H9 (cell line): ENCODE results near the gene TRIM69. TPM values are rescaled to one million over a fixed set of nuclear protein-coding genes. Genes with fewer than 3 reads are reported as not detected.

Source experiments
- DNase-seq: peaks from one replicate; pipeline ENCODE4 v3.0.0-alpha.2; 2017
- H2AFZ ChIP-seq: one replicate; pipeline ENCODE4 v1.6.1; 2013; ENCODE audit warnings: mild to moderate bottlenecking, low read length, control low read depth, moderate library complexity
- H2AK5ac ChIP-seq: 2 replicates; pipeline ENCODE4 v1.6.1; 2013; ENCODE audit warnings: low read length, control low read depth, mixed read lengths; ENCODE audit not compliant: insufficient read length
- H2BK120ac ChIP-seq: one replicate; pipeline ENCODE4 v1.6.1; 2013; ENCODE audit warnings: low read depth, mild to moderate bottlenecking, low read length, control low read depth, inconsistent platforms; ENCODE audit not compliant: poor library complexity, severe bottlenecking
- H2BK12ac ChIP-seq: 2 replicates; pipeline ENCODE4 v1.6.1; 2013; ENCODE audit warnings: low read length, control low read depth, mixed read lengths, low read depth; ENCODE audit not compliant: insufficient read length
- H2BK15ac ChIP-seq: 2 replicates; pipeline ENCODE4 v1.6.1; 2013; ENCODE audit warnings: low read depth, low read length, control low read depth
- H2BK20ac ChIP-seq: one replicate; pipeline ENCODE4 v1.6.1; 2013; ENCODE audit warnings: low read depth, mild to moderate bottlenecking, low read length, control low read depth, inconsistent platforms; ENCODE audit not compliant: poor library complexity, severe bottlenecking
- H2BK5ac ChIP-seq: 2 replicates; pipeline ENCODE4 v1.6.1; 2013; ENCODE audit warnings: low read length, control low read depth, mixed read lengths; ENCODE audit not compliant: insufficient read length
- H3K14ac ChIP-seq: 2 replicates; pipeline ENCODE4 v1.6.1; 2013; ENCODE audit warnings: low read length, control low read depth; ENCODE audit not compliant: insufficient read depth
- H3K18ac ChIP-seq: 2 replicates; pipeline ENCODE4 v1.6.1; 2013; ENCODE audit warnings: low read depth, mild to moderate bottlenecking, mixed read lengths, low read length, control low read depth; ENCODE audit not compliant: insufficient read length
- H3K23ac ChIP-seq: 2 replicates; pipeline ENCODE4 v1.6.1; 2013; ENCODE audit warnings: low read length, control low read depth, mixed read lengths, low read depth; ENCODE audit not compliant: insufficient read length
- H3K23me2 ChIP-seq: 2 replicates; pipeline ENCODE4 v1.6.1; 2013; ENCODE audit warnings: low read depth, mild to moderate bottlenecking, mixed read lengths, low read length, control low read depth; ENCODE audit not compliant: insufficient read length, poor library complexity, severe bottlenecking
- H3K27ac ChIP-seq: 2 replicates; pipeline ENCODE4 v1.5.1; 2013; ENCODE audit warnings: low read length, control low read depth, mixed read lengths, low read depth; ENCODE audit not compliant: insufficient read length
- H3K27me3 ChIP-seq: 2 replicates; pipeline ENCODE4 v1.6.1; 2013; ENCODE audit warnings: low read length, control low read depth, inconsistent platforms; ENCODE audit not compliant: insufficient read depth
- H3K4ac ChIP-seq: 2 replicates; pipeline ENCODE4 v1.6.1; 2013; ENCODE audit warnings: low read depth, mild to moderate bottlenecking, control low read depth, inconsistent platforms, low read length, moderate library complexity
- H3K4me1 ChIP-seq: 2 replicates; pipeline ENCODE4 v1.6.1; 2013; ENCODE audit warnings: low read length, control low read depth, inconsistent platforms; ENCODE audit not compliant: insufficient read depth
- H3K4me2 ChIP-seq: 2 replicates; pipeline ENCODE4 v1.6.1; 2013; ENCODE audit warnings: low read length, control low read depth, mixed read lengths; ENCODE audit not compliant: insufficient read length, insufficient read depth
- H3K56ac ChIP-seq: 2 replicates; pipeline ENCODE4 v1.6.1; 2013; ENCODE audit warnings: low read depth, mild to moderate bottlenecking, mixed read lengths, low read length, control low read depth; ENCODE audit not compliant: insufficient read length
- H3K79me1 ChIP-seq: 2 replicates; pipeline ENCODE4 v1.6.1; 2013; ENCODE audit warnings: low read depth, mild to moderate bottlenecking, moderate library complexity, low read length, control low read depth, inconsistent platforms; ENCODE audit not compliant: insufficient read depth, poor library complexity, severe bottlenecking
- H3K79me2 ChIP-seq: 2 replicates; pipeline ENCODE4 v1.6.1; 2013; ENCODE audit warnings: low read length, control low read depth, inconsistent platforms; ENCODE audit not compliant: insufficient read depth
- H3K9ac ChIP-seq: 2 replicates; pipeline ENCODE4 v1.6.1; 2013; ENCODE audit warnings: low read length, control low read depth, mixed read lengths; ENCODE audit not compliant: insufficient read length; ENCODE audit errors: extremely low read depth
- H3K9me3 ChIP-seq: one replicate; pipeline ENCODE4 v1.6.1; 2013; ENCODE audit warnings: low read depth, low read length, inconsistent platforms; ENCODE audit not compliant: control insufficient read depth
- H3T11ph ChIP-seq: one replicate; pipeline ENCODE4 v1.6.1; 2013; ENCODE audit warnings: mild to moderate bottlenecking, low read length, control low read depth, inconsistent platforms
- H4K20me1 ChIP-seq: one replicate; pipeline ENCODE4 v1.6.1; 2013; ENCODE audit not compliant: control insufficient read depth, insufficient read length, insufficient read depth
- H4K5ac ChIP-seq: 2 replicates; pipeline ENCODE4 v1.6.1; 2013; ENCODE audit warnings: low read depth, mild to moderate bottlenecking, mixed read lengths, low read length, control low read depth; ENCODE audit not compliant: insufficient read length
- H4K8ac ChIP-seq: replicated peaks from 2 replicates; pipeline ENCODE4 v1.6.1; 2013; ENCODE audit warnings: low read length, control low read depth, mixed read lengths, low read depth; ENCODE audit not compliant: insufficient read length
- H4K91ac ChIP-seq: 2 replicates; pipeline ENCODE4 v1.6.1; 2013; ENCODE audit warnings: low read depth, mild to moderate bottlenecking, moderate library complexity, mixed read lengths, low read length, control low read depth; ENCODE audit not compliant: insufficient read length
- H3K27ac Mint-ChIP-seq, 3 experiments: 2 replicates in 2 of 3; 3 replicates in 1 of 3; pipeline ENCODE4 v1.8.0; 2020 to 2021; ENCODE audit warnings: mixed read lengths in 3 of 3, mild to moderate bottlenecking in 1 of 3, moderate library complexity in 1 of 3
- H3K27me3 Mint-ChIP-seq: 2 replicates; pipeline ENCODE4 v1.8.0; 2021; ENCODE audit warnings: low read depth, mild to moderate bottlenecking, moderate library complexity, mixed read lengths
- H3K36me3 Mint-ChIP-seq, 3 experiments: 2 replicates in 2 of 3; 3 replicates in 1 of 3; pipeline ENCODE4 v1.8.0; 2020 to 2021; ENCODE audit warnings: low read depth in 3 of 3, mixed read lengths in 3 of 3; ENCODE audit not compliant: insufficient read depth in 1 of 3
- H3K4me1 Mint-ChIP-seq, 2 experiments: 2 replicates each; pipeline ENCODE4 v1.8.0; 2020; ENCODE audit warnings: mixed read lengths in 2 of 2
- H3K4me3 Mint-ChIP-seq, 2 experiments: 2 replicates in 1 of 2; 3 replicates in 1 of 2; pipeline ENCODE4 v1.8.0; 2020 to 2021; ENCODE audit warnings: mild to moderate bottlenecking in 2 of 2, mixed read lengths in 2 of 2, moderate library complexity in 1 of 2
- H3K9me3 Mint-ChIP-seq, 2 experiments: 2 replicates in 1 of 2; 3 replicates in 1 of 2; pipeline ENCODE4 v1.8.0; 2020; ENCODE audit warnings: mild to moderate bottlenecking in 2 of 2, mixed read lengths in 2 of 2, moderate library complexity in 1 of 2
- CTCF ChIP-seq: fragments of 200-600 bp; sonication (generic); conservative IDR thresholded peaks from 3 replicates; pipeline ENCODE4 v1.8.0; 2021; ENCODE audit warnings: antibody characterized with exemption, mild to moderate bottlenecking
- WGBS: extraction: QIAGEN DNeasy Blood & Tissue Kit; methylation state at CpG from one replicate; pipeline ENCODE4 v1.1.7; 2013; ENCODE audit warnings: missing lambda C conversion rate, low lambda C conversion rate, mixed read lengths; ENCODE audit not compliant: insufficient read length; ENCODE audit errors: extremely low coverage; 5-methylcytosine and 5-hydroxymethylcytosine counted together
- total RNA-seq: library from RNA; stranded (reverse); gene quantifications from 2 replicates; pipeline ENCODE4 v1.2.1, GENCODE V29; 2021

Gene TRIM69
- total RNA-seq, 1 experiment from 2014 or later = 4.3 TPM

GRCh38 chr15:44692659-44693058 lies 43.7 kb upstream of the TRIM69 start:
- no CpG with 5 or more reads among the region's 1 CpG for WGBS
- no peak overlapping the region for H3K4ac ChIP-seq
- Mint-ChIP-seq H3K9me3 (peaks cover 10 to 14% of the 10 kb centered on the region in 2 experiments; a peak in 4 of 5 replicates), H3K36me3 (peaks cover 0 to 2% (median 2%) of the 10 kb centered on the region in 3 experiments; a peak in 1 of 7 replicates), H3K27me3 (peaks cover 3% of the 10 kb centered on the region; the same call in 1 of the 2 replicates), H3K4me1 (peaks cover 0 to 5% of the 10 kb centered on the region in 2 experiments; a peak in 2 of 4 replicates), H3K4me3 (no peak overlapping the region), H3K27ac (no peak overlapping the region)
- no peak overlapping the region for H2BK5ac ChIP-seq
- no peak for TF ChIP-seq CTCF
- H3K27ac ChIP-seq = no peak overlapping the region
- H3K18ac ChIP-seq = no peak overlapping the region
- no peak overlapping the region for H4K91ac ChIP-seq
- no peaks in the 10 kb centered on the region for H3K79me2 ChIP-seq
- H4K5ac ChIP-seq = no peak overlapping the region
- H3K9me3 ChIP-seq = no peaks in the 10 kb centered on the region
- no peaks in the 10 kb centered on the region for H3K23me2 ChIP-seq
- no peak overlapping the region for H3K56ac ChIP-seq
- H2BK20ac ChIP-seq = no peak overlapping the region
- no peak overlapping the region for H3K14ac ChIP-seq
- DNase-seq = no peak
- no peak overlapping the region for H3K9ac ChIP-seq
- H3T11ph ChIP-seq = no peak overlapping the region
- H2BK12ac ChIP-seq = no peak overlapping the region
- H4K20me1 ChIP-seq = no peaks in the 10 kb centered on the region
- no peak overlapping the region for H4K8ac ChIP-seq
- H3K4me1 ChIP-seq = no peaks in the 10 kb centered on the region
- no peak overlapping the region for H2AFZ ChIP-seq
- no peak overlapping the region for H3K23ac ChIP-seq
- H2AK5ac ChIP-seq = no peak overlapping the region
- no peak overlapping the region for H2BK120ac ChIP-seq
- H3K79me1 ChIP-seq = no peaks in the 10 kb centered on the region
- no peak overlapping the region for H3K4me2 ChIP-seq
- H2BK15ac ChIP-seq = no peak overlapping the region
- no peaks in the 10 kb centered on the region for H3K27me3 ChIP-seq
